ENCODE results near the gene MNAT1.

Gene MNAT1

GRCh38 chr14:60744566-60744965 is 10.0 kb downstream of the MNAT1 start:
- DNase-seq (ENCODE audit: low spot score): no peak
- no peak for TF ChIP-seq CTCF (IDR thresholded peaks at IDR 0.05; ENCODE audit: extremely low read depth, missing control alignments)

- no peak for TF ChIP-seq CTCF (IDR thresholded peaks at IDR 0.05; ENCODE audit: extremely low read depth, missing control alignments)
- DNase-seq (ENCODE audit: low spot score): peak; percentile 74
Measured at GRCh38 chr14:60753264-60754119, 18.9 kb downstream of the MNAT1 start.

- DNase-seq (ENCODE audit: low spot score): no peak
- TF ChIP-seq CTCF (IDR thresholded peaks at IDR 0.05; ENCODE audit: extremely low read depth, missing control alignments): no peak
Measured at GRCh38 chr14:60756847-60757246, 22.3 kb downstream of the MNAT1 start.

- DNase-seq (ENCODE audit: low spot score): no peak
- no peak for TF ChIP-seq CTCF (IDR thresholded peaks at IDR 0.05; ENCODE audit: extremely low read depth, missing control alignments)
Measured at GRCh38 chr14:60757567-60758002, 23.0 kb downstream of the MNAT1 start.

GRCh38 chr14:60758885-60759284 is 24.3 kb downstream of the MNAT1 start:
- peak; percentile 13 for DNase-seq (ENCODE audit: low spot score)
- no peak for TF ChIP-seq CTCF (IDR thresholded peaks at IDR 0.05; ENCODE audit: extremely low read depth, missing control alignments)

GRCh38 chr14:60760209-60760608 is 25.6 kb downstream of the MNAT1 start:
- no peak for DNase-seq (ENCODE audit: low spot score)
- no peak for TF ChIP-seq CTCF (IDR thresholded peaks at IDR 0.05; ENCODE audit: extremely low read depth, missing control alignments)

- no peak for DNase-seq (ENCODE audit: low spot score)
- TF ChIP-seq CTCF (IDR thresholded peaks at IDR 0.05; ENCODE audit: extremely low read depth, missing control alignments): no peak
Measured at GRCh38 chr14:60760644-60761364, 26.2 kb downstream of the MNAT1 start.
